HG03442 (cell line): ENCODE measurements around the gene VPS37B.
"Not testable (repeated sequence)": the region's sequence is repeated elsewhere in the genome, so short reads cannot be mapped to it uniquely, and the experiment has no call there.

Experiments used
- ATAC-seq: cut with Tn5 transposase; IDR thresholded peaks from one replicate; pipeline ENCODE4 v1.9.1; 2021; ENCODE audit warnings: mild to moderate bottlenecking, moderate library complexity; ENCODE audit not compliant: unreplicated experiment

VPS37B gene

DNA sequence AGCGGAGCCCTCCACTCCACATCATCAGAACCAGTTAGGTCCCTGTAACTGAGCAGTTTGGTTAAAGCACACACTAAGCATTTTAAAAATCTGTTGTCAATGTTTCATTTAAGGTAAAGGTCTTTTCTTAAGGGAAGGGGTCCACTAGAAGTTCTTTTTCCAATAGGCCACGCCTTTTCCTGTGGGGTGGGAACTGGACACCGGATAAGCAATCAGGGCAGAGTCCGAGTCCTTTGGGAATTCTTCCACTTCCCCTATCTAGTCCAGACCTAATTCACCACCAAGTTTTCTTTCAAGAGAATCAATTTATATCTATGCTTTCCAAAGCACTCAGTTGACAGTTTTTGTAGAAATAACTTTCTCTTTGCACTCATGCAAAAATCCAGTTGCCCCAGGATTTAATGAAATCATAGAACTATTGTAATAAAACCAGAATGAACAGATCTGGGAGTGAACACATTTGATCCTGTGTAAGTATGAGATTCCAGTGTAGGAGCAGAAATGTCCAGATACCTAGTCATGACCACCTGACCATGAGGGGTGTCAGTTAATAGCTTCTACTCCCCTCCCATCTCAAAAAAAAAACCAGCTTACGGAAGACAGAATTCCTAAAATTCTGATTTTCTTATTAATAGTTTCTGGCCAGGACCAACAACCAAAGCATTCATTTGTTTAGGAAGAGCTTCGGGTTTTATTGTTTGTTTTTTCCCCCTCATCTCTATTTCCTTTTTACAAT lies 11.7 kb downstream of the VPS37B start:
- no peak for ATAC-seq

DNA sequence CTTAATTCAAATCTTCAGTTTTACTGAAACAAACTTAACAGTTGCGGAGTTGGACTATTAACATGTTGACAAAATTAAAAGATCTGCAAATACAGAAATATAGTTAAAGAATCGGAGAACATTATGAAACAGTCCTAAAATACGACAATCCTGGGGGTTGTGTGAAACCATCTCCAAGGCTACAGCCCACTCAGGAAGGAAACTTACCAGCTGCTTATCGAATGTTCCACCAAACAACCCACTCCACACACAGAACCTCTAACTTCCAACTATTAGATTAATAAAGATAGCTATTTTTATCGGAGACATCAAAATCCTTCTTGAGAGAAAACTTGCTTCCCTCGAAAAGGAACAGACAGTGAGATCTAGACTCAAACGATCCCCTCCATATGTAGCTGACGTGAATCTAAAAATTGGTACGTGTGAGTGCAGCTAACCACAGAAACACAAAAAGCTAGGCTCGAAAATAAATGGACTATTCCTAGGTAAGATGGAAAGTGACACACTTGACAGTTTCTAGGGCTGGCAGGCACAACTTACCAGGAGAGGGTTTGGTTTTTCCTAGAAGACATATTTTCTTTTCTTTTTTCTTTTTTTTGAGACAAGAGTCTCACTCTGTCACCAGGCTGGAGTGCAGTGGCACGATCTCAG lies 12.9 kb downstream of the VPS37B start:
- no peak for ATAC-seq

- no peak for ATAC-seq
These were observed 15.3 kb downstream of the VPS37B start for GRCh38 chr12:122880668-122881067.

- no peak for ATAC-seq
These were observed 15.7 kb downstream of the VPS37B start for GRCh38 chr12:122880155-122880667.

- ATAC-seq = no peak
These were observed 16.9 kb downstream of the VPS37B start for GRCh38 chr12:122878780-122879612.

- ATAC-seq = no peak
These were observed 19.2 kb downstream of the VPS37B start for GRCh38 chr12:122876731-122877130.

DNA sequence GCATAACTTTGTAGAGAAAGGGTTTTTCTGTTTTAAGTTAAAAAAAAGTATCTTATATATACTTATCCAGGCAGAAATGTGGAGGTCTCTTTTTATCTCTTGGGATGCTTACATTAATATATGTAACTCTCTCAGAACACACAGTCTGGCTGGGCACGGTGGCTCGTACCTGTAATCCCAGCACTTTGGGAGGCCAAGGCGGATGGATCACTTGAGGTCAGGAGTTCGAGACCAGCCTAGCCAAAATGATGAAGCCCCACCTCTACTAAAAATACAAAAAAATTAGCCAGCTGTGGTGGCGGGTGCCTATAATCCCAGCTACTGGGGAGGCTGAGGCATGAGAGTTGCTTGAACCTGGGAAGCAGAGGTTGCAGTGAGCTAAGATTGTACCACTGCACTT lies 19.6 kb downstream of the VPS37B start:
- ATAC-seq = not testable (repeated sequence)

DNA sequence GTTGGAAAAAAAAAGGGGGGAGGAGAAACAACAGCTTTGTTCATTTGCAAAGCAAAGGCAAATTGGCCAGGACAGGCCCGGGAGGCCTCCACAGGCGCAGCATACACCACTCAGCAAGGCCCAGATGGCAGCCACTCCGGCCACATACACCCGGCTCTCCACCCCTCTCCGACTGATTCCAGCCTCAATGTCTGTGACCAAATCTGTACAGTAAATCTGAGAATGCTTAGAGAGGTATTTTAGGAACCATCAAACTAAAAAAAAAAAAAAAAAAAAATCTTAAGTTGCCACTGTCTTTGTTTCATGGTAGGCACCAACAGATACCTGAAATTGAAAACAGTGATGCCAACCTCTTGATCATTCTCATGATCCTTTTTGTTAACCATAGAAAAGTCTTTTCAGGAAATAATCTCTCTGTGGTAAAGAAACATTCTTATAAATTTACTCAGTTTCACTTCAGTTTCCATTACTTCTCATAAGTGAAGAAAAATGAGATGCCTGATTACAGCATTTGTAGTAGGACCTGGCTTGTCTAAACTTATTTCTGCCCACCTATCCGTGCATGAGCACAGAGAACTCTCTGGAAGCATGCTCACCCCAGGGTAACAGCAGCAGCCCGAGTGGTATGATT lies 20.2 kb downstream of the VPS37B start:
- peak; percentile 73 for ATAC-seq

GRCh38 chr12:122874081-122874480 lies 21.8 kb downstream of the VPS37B start:
- no peak for ATAC-seq

DNA sequence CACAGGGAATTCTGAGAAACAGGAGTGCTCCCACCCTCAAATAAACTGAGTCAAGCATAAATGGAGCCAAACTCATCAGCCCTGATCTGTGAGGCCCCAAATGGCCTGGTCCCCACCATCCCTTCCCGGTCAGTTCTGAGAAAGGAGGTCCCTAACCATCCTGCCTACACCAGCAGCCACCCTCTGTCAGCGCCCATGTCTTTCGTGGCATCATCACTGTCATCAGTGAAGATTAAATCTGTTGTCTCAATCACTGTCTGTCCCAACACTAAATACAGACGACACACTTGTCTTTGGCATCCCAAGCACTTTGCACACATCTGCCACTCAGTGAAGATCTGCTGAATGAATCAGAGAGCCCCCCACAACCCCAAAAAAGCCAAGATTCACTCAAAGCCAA lies 22.4 kb downstream of the VPS37B start:
- no peak for ATAC-seq

- ATAC-seq = no peak
These were observed 23.0 kb downstream of the VPS37B start for GRCh38 chr12:122872815-122873361.

GRCh38 chr12:122871851-122872780 lies 23.8 kb downstream of the VPS37B start:
- no peak for ATAC-seq

GRCh38 chr12:122870867-122871664 lies 24.9 kb downstream of the VPS37B start:
- no peak for ATAC-seq

GRCh38 chr12:122870163-122870842 lies 25.6 kb downstream of the VPS37B start:
- no peak for ATAC-seq

GRCh38 chr12:122869207-122869973 lies 26.5 kb downstream of the VPS37B start:
- ATAC-seq = no peak

DNA sequence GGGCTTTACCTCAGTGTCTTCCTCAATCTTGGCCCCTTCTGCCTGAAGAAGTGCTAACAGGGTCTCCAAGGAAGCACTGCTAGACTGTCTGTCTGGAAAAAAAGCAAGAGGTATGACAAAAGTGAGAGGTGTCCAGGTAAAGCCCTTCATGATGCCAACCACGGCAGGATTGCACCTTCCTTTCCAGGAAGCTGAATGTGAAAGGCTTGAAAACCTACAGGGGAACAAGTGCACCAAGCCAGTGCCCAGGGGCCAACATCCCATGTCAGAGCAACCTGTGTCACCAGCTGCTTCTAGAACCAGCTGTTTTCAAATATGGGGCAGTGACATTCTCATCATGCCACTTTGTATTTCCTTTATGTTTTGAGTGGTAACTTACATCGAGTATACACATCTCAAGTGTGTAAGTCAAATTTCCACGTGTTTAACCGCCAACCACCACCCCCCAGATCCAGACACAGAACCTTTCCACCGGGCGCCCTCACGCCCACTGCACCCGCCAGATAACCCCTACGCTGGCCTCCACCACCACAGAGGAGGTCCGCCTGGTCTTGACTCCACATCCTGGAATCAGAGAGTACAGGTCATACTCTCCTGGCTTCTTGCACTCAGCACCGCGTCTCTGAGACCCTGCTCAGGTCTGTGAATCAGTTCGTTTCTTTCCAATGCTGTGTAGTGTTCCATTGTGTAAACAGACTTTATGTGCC lies 27.3 kb downstream of the VPS37B start:
- ATAC-seq = no peak
